ENCODE data around the gene PALM3. TPM values are rescaled to one million over a fixed set of nuclear protein-coding genes. Genes with fewer than 3 reads are reported as not detected.

Gene PALM3
- polyA plus RNA-seq, 3 donors = not detected

DNA sequence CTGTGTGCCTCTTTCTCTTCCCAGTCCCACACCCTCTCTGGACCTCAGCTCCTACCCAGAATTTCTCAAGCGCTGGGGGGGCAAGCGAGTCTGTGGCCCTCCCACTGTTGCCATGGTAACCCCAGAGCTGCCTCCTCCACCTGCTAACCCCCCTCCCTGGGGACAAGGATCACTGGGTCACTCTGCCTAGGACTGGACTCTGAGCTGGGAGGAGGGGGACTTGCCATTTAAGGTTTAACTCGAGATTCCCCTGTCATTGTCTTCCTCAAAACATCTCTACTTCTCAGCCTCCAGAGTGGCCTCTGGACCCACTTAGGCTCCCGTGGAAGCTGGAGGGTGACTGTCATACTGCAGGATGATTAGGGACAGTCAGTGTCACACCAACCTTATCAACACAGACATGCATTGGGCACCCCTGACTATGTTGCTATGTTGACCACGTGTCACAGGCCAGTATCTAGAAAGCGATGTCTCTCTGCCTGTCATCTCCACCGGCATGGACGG lies 2.2 kb downstream of the PALM3 start:
- peak overlapping the region in 1 of 2 donors; percentile 62 for H3K4me3 Mint-ChIP-seq
- Histone ChIP-seq H3K27me3 (ENCODE audit: control insufficient read depth in 2 of 2, insufficient read depth in 2 of 2, low read length in 2 of 2) (peaks cover 16 to 52% of the 10 kb centered on the region in 2 donors), H3K27ac (ENCODE audit: low read depth in 1 of 2, low read length in 2 of 2) (no peak overlapping the region), H4K20me1 (ENCODE audit: insufficient read depth, low read length) (no peaks in the 10 kb centered on the region), H3K36me3 (replicated peaks in 1 of 2; ENCODE audit: control insufficient read depth in 1 of 2, insufficient read depth in 2 of 2, low read length in 2 of 2) (no peaks in the 10 kb centered on the region), H2AFZ (ENCODE audit: insufficient read depth, low read depth, low read length, poor library complexity, severe bottlenecking) (no peak overlapping the region), H3K4me2 (replicated peaks; ENCODE audit: extremely low read depth, low read length, poor library complexity, severe bottlenecking) (no peak overlapping the region), H3K9me3 (replicated peaks in 1 of 2; ENCODE audit: control insufficient read depth in 1 of 2, insufficient read depth in 1 of 2, low read length in 2 of 2) (peaks cover 0 to 3% of the 10 kb centered on the region in 2 donors), H3K9ac (ENCODE audit: insufficient read depth, low read length, poor library complexity, severe bottlenecking) (no peak overlapping the region), H3K4me1 (ENCODE audit: control insufficient read depth in 1 of 2, insufficient read depth in 2 of 2, low read length in 2 of 2) (peaks cover 6 to 9% of the 10 kb centered on the region in 2 donors), H3K79me2 (ENCODE audit: insufficient read depth, low read length) (no peaks in the 10 kb centered on the region), H3K4me3 (replicated peaks in 1 of 3; ENCODE audit: low read depth in 2 of 3, low read length in 3 of 3) (no peak overlapping the region)
- peaks cover 0 to 10% (median 1%) of the 10 kb centered on the region in 7 donors for H3K9me3 Mint-ChIP-seq
- TF ChIP-seq, protein P1, sequence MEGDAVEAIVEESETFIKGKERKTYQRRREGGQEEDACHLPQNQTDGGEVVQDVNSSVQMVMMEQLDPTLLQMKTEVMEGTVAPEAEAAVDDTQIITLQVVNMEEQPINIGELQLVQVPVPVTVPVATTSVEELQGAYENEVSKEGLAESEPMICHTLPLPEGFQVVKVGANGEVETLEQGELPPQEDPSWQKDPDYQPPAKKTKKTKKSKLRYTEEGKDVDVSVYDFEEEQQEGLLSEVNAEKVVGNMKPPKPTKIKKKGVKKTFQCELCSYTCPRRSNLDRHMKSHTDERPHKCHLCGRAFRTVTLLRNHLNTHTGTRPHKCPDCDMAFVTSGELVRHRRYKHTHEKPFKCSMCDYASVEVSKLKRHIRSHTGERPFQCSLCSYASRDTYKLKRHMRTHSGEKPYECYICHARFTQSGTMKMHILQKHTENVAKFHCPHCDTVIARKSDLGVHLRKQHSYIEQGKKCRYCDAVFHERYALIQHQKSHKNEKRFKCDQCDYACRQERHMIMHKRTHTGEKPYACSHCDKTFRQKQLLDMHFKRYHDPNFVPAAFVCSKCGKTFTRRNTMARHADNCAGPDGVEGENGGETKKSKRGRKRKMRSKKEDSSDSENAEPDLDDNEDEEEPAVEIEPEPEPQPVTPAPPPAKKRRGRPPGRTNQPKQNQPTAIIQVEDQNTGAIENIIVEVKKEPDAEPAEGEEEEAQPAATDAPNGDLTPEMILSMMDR (IDR thresholded peaks at IDR 0.05) = no peak
- DNase-seq = no peak
- peaks cover 47 to 65% (median 64%) of the 10 kb centered on the region in 3 donors for H3K27me3 Mint-ChIP-seq (ENCODE audit: low read depth in 3 of 3)
- intact Hi-C loops (cut with micrococcal nuclease) = no loop called here
- H3K4me1 Mint-ChIP-seq = peaks cover 20% of the 10 kb centered on the region
- H3K36me3 Mint-ChIP-seq = peaks cover 4 to 7% of the 10 kb centered on the region in 2 donors
- peak overlapping the region in 1 of 7 donors; percentile 80 for H3K27ac Mint-ChIP-seq
- 43% methylated on average over 3 of the region's 8 CpGs for WGBS (ENCODE audit: insufficient coverage)

DNA sequence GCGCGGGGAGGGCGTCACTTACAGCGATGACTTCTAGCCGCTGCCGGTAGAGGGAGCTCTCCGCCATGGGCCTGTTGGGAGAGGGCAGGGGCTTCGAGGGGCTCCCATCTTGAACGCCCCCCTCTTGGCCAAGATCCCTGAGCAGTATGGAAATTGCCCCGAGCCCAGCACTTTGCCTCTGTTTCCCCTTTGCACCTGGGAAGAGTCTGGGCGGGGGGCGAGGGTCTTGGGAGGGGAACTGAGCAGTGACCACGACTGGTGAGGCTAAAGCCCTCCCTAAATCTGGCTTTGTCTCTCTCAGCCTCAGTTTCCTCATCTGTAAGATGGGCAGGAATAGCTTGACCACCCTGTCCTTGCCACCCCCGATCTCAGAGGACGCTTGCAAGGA lies 2.8 kb downstream of the PALM3 start:
- TF ChIP-seq, protein P1 (IDR thresholded peaks at IDR 0.05) = peak; percentile 86
- peaks cover 53 to 71% (median 70%) of the 10 kb centered on the region in 3 donors for H3K27me3 Mint-ChIP-seq (ENCODE audit: low read depth in 3 of 3)
- H3K4me2 ChIP-seq (replicated peaks; ENCODE audit: extremely low read depth, low read length, poor library complexity, severe bottlenecking) = peak overlapping the region; percentile 5
- H4K20me1 ChIP-seq (ENCODE audit: insufficient read depth, low read length) = no peaks in the 10 kb centered on the region
- peaks cover 0 to 3% of the 10 kb centered on the region in 2 donors for H3K9me3 ChIP-seq (replicated peaks in 1 of 2; ENCODE audit: control insufficient read depth in 1 of 2, insufficient read depth in 1 of 2, low read length in 2 of 2)
- peaks cover 23% of the 10 kb centered on the region for H3K4me1 Mint-ChIP-seq
- DNase-seq = peak in 1 of 3 donors; percentile 39
- no peak overlapping the region for H3K9ac ChIP-seq (ENCODE audit: insufficient read depth, low read length, poor library complexity, severe bottlenecking)
- H3K36me3 Mint-ChIP-seq = peaks cover 4 to 7% of the 10 kb centered on the region in 2 donors
- H3K79me2 ChIP-seq (ENCODE audit: insufficient read depth, low read length) = no peaks in the 10 kb centered on the region
- no peak overlapping the region for H3K27ac Mint-ChIP-seq
- H2AFZ ChIP-seq (ENCODE audit: insufficient read depth, low read depth, low read length, poor library complexity, severe bottlenecking) = no peak overlapping the region
- peaks cover 0 to 10% (median 1%) of the 10 kb centered on the region in 7 donors for H3K9me3 Mint-ChIP-seq
- H3K27ac ChIP-seq (ENCODE audit: low read depth in 1 of 2, low read length in 2 of 2) = no peak overlapping the region
- 4% methylated on average over 9 of the region's 15 CpGs for WGBS (ENCODE audit: insufficient coverage)
- H3K4me3 Mint-ChIP-seq = peak overlapping the region in 1 of 2 donors; percentile 79
- intact Hi-C loops (cut with micrococcal nuclease) = no loop called here
- no peaks in the 10 kb centered on the region for H3K36me3 ChIP-seq (replicated peaks in 1 of 2; ENCODE audit: control insufficient read depth in 1 of 2, insufficient read depth in 2 of 2, low read length in 2 of 2)
- H3K4me1 ChIP-seq (ENCODE audit: control insufficient read depth in 1 of 2, insufficient read depth in 2 of 2, low read length in 2 of 2) = peaks cover 6 to 9% of the 10 kb centered on the region in 2 donors
- no peak overlapping the region for H3K4me3 ChIP-seq (replicated peaks in 1 of 3; ENCODE audit: low read depth in 2 of 3, low read length in 3 of 3)
- peaks cover 16 to 54% of the 10 kb centered on the region in 2 donors for H3K27me3 ChIP-seq (ENCODE audit: control insufficient read depth in 2 of 2, insufficient read depth in 2 of 2, low read length in 2 of 2)

Data from CD14-positive monocyte (primary cell).